Measurements from ENCODE around the gene PITRM1.

- TF ChIP-seq CTCF (IDR thresholded peaks at IDR 0.05; ENCODE audit: insufficient read depth, low read depth, low read length), result peak; percentile 51
- TF ChIP-seq EZH2 (IDR thresholded peaks at IDR 0.05; ENCODE audit: insufficient read depth, low read length), result no peak
These were observed 52.7 kb downstream of the PITRM1 start for GRCh38 chr10:3119796-3120459.

Measured in astrocyte (in vitro differentiated cells and primary cell).